NOMO-1 treated with dmso at 0.1 percent for 144 hours (cell line): ENCODE data around the gene SPARCL1.

Experiments used
- DNase-seq: peaks from one replicate; lab custom pipeline; 2025; ENCODE audit not compliant: unreplicated experiment; lab: John Stamatoyannopoulos, UW

SPARCL1 gene

GRCh38 chr4:87541956-87542709, 13.0 kb upstream of the SPARCL1 start:
- DNase-seq, result no peak

- no peak for DNase-seq
Measured at GRCh38 chr4:87541521-87541920, 12.3 kb upstream of the SPARCL1 start.

DNA sequence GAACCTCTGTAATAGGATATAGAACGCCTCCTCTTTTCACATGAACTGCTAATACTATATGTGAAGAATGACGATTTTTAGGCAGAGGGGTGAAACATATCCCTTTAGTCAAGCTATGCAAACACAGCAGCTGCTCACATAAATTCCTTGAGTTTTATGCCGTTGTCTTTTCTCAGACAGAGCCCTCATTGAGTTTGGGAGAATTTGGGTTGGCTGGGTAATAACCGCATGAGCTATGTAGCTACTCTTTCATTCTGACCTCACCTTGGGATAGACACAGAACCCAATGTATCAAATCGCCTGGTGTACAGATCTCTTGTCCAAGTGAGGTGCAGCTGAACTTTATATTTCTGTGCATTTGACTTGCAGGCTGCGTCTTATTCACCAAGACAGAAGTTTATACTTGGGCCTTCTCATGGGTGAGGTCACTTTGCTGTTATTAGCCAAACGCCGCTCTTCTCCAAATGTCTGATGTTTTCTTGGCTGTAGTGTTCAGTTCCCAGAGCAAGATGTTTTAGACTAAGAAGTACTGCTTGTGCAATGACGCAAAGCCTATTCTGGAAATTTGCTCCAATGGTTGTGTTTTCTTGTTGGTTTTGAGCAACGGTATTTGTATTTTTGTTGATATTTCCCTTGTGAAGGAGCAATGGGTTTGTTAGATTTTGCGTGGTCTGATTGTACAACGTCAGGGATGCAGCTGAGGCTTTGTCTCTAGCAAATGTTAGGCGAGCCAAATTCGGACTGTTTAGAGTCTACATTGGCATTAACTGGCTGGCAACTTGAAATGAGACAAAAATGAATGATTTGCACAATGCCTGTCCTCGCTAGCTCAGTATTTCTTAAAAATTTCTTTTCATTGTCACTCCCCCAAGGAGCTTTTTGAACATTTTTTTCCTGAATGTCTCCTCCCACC, 11.2 kb upstream of the SPARCL1 start:
- no peak for DNase-seq

- DNase-seq, result no peak
Measured at GRCh38 chr4:87532907-87533306, 3.7 kb upstream of the SPARCL1 start.

GRCh38 chr4:87532109-87532508, 2.9 kb upstream of the SPARCL1 start:
- no peak for DNase-seq

DNA sequence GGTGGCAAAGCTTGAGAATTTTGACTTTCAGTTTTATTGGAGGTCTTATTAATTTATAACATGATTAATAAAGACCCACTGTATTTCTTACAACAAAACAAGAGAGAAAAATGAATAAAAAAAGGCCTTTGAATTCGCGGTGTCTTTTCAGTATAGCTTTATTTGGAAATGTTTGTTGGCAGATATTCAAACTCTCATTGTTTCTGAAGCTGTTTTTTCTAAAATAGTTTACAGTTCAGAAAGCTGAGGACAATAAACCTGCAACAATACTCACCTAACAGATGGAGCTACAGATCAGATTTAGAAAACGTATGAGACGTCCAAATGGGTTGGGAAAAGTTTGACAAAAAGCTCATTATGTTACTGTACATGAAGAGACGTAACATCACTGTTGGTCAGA, 2.4 kb upstream of the SPARCL1 start:
- no peak for DNase-seq

- DNase-seq, result no peak
Measured at GRCh38 chr4:87530868-87531267, 1.7 kb upstream of the SPARCL1 start.

GRCh38 chr4:87530229-87530628, 1.1 kb upstream of the SPARCL1 start:
- DNase-seq, result no peak

DNA sequence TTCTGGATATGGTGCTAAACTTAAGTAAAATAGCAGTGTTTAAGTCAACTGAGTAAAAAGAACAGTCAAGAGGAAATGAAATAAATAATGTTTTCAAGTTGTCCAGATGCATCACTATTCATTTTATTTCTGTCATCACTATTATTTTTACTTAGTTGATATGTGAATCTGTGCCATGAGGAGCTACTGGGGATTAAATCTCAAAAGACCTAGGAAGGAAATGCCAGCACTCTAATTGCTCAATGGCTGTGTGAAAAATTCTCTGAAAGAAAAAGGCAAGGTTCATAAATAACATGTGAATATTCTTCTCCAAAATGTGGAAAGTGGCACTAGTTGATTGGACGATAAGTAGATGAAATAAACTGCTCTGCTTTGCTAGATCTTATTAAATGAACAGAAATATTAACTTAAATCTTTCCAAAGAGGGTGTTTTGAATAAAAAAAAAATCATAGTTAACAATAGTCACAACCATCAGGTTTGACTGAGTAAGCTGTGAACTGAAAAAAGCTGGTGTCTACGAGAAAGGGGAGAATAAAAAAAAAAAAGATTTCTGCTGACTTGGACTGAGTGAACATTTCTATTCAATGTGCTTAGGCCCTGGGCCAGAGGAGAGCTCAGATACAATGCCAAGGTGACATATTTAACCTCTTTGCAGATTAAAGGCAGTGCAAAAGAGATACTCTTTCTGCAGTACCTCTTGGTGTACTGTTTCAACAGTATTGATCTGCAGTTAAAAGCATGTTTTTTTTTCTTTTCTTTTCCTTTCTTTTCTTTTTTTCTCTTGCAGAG, 1.6 kb downstream of the SPARCL1 start:
- DNase-seq, result no peak

DNA sequence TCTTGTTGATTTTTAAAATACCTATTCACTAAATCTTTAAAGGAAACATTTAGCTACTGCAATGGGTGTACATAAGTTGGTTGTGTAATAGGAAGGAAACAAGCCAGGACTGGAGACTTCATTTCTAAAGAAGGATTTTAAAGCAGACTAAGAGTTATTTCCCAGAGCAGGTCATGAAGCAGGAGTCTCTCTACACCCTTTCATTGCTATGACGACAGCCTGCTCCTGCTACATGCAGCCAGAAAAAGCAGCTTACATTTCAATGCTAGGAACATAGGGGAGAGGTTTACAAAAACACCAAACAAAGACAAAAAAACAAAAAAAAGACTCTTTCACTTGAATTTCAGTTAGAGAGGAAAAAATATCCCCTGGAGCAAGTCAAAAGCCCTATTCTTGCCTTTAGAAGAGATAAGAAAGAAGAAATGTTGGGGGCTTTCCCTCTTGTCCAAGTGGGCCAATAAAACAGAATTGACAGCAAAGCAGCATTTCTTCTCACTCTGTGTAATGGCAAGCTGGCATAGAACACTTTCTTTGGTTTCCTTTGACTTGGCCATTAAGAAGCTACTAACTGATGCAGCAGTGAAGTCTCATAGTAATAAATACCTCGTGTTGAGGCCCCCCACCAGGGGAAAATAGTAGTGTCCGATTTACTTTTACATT, 3.4 kb downstream of the SPARCL1 start:
- no peak for DNase-seq

- no peak for DNase-seq
Measured at GRCh38 chr4:87524456-87524855, 4.7 kb downstream of the SPARCL1 start.

DNA sequence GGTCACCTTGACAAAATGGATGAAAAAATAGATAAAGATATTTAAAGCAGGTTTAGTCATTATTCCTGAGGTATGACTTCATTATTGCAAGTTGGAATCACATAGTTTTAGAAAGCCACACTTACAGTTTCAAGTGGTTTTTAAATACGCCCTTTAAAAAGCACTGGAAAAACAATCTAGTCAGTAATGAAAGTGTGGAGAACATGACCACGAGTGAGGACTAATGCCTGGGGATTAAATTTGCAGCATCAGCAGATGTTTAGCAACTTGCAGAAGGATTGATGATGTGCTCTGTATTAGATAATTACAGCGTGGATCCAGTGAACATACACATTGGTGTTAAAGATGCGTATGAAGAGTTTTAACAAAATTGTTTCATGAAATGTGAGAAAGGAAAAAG, 5.9 kb downstream of the SPARCL1 start:
- no peak for DNase-seq

DNA sequence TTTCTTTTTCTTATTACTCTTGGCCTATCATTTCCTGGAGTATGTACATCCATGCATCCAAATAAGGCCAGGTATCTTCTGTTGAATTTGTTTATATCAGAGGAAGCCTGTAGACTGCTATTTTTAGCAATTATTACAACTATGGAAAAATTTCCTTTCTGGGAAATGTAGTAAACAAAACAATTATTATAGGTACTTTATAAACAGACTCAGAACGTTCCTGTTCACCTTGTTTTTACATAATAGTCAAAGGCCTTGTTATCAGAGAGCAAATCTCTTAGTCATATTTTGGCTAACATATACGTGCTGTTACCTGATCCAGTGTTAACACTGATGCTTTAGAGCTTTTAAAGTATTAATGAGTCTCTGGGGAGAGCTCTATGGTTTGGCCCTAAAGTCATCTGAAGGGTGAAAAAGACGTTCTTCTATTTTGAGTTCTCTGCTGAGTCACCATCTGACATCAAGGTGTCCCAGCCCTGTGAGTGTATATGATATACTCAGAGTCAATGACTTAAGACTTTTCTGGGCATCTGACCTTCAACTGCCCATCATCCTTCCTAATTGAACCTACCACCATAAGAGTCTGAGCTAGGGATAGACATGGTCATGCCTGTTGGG, 7.3 kb downstream of the SPARCL1 start:
- DNase-seq, result no peak

DNA sequence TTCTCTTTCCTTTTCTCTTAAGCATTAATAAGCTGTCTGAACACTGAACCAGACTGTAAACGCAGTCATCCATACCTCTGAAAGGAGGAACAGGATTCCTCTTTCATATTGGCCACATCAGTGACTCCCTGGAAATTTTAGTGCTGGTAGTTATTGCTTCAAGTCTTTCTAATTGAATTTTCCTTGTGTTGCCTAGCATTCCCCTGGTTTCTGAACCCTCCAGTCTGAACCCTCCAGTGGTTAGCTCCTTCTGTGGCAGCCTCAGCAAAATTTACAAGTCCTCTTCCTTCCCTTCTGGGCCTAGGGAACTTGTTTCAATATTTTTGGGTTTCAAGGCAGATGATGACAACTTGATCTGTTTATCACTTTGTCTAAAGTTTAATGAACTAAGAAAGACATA, 7.9 kb downstream of the SPARCL1 start:
- DNase-seq, result no peak

GRCh38 chr4:87517621-87518020, 11.6 kb downstream of the SPARCL1 start:
- DNase-seq, result no peak

- DNase-seq, result no peak
Measured at GRCh38 chr4:87516683-87517082, 12.5 kb downstream of the SPARCL1 start.

DNA sequence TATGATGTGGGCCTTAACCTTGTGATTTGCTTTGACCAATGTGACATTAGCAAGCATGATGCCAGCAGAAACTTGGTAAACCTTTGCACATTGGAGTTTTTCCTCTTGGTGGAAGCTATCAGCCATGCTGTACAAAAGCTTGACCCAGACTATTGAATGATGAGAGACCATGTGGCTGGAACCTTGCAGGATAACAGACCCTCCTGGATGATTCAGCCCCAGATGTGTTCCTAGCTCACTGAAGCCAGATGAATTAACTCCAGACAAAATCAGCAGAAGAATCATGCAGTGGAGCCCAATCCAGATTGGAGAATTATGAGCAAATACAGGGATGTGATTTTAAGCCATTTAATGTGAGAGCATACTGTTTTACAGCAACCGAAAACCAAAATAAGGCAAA, 16.8 kb downstream of the SPARCL1 start:
- DNase-seq, result no peak

DNA sequence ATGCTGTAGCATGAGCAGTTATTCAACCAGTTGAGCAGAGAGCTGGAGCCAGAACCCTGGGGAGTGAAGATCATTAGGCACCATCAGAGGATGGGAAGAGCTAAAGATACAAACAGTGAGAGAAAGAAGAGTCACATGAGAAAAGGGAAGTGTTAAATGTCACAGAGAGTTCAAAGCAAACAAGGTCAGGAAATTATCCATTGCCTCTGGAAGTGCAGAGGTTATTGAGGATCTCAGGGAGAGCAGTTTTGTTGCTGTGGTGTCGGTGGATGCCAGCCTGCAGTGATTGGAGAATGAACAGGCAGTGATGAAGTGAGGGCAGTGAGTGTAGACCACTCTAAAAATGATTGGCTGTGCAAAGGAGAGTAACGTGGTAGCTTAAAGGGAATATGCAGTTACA, 17.7 kb downstream of the SPARCL1 start:
- no peak for DNase-seq

- no peak for DNase-seq
Measured at GRCh38 chr4:87510747-87511146, 18.4 kb downstream of the SPARCL1 start.

DNA sequence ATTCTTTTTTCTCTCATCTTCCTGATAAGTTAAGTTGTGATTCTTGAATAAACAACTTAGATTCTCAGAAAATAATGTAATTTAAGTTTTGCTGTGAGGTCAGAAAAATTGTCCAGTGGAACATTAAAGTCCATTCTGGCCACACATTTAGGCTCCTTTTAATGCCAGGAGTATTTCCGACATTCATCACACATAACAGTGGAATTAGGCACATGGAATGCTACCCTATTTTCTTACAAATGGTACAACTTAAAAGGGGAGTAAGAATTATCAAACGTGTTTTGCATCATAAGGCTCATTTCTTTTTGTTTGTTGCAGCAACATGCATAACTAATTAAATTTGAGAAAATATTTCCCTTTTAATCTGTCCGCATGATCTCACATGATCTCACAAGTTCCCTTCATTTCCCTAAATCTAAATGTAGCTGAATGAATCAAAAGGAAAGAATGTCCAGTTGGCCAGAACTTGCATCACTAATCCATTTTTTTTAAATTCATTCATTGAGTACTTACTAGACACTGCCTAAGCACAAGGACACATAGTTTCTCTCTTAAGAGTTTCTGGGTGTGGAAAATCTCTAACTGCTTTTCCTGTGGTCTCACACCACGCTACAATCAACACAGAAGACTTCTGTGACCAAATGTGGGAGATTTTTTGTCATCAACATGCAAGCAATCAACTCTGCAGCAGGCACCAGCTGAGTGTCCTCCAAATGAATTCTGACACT, 22.0 kb downstream of the SPARCL1 start:
- DNase-seq, result no peak
